Erythroblast (primary cell): ENCODE results near the gene NKAIN2.

ENCODE experiments used
- GATA1 ChIP-seq: IDR thresholded peaks from 2 replicates; pipeline ENCODE4 v1.6.1; 2011; ENCODE audit warnings: low read depth, mild to moderate bottlenecking, control low read depth, low read length, moderate library complexity
- POLR2A ChIP-seq: IDR thresholded peaks from 2 replicates; pipeline ENCODE4 v1.6.1; 2011; ENCODE audit warnings: mild to moderate bottlenecking, low read length

DNA sequence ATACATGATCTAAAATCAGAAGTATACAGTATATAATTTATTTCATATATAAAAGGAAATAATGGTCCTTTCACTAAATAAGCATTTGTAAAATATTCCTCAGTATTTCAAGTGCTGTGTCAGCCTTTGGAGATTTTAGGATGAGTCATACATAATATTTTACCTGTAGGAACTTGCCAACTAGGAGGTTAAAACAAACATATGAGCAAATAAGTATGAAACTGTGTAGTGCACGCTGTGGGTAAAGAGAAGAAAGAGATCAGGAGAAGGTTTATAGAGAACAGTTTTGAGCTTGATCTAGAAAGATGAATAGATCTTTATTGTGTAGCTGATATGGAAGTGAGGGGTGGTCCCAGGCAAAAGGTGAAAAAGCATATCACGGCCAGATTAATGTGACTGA lies 988.7 kb downstream of the NKAIN2 start:
- TF ChIP-seq POLR2A, result no peak
- no peak for TF ChIP-seq GATA1
